K562 (cell line): ENCODE data around the gene CDHR2. TPM values are rescaled to one million over a fixed set of nuclear protein-coding genes. Genes with fewer than 3 reads are reported as not detected.

ENCODE experiments used
- DEAF1 ChIP-seq: fragments of 450-650 bp; formaldehyde crosslinking; IDR thresholded peaks from 2 replicates; pipeline ENCODE4 v1.4.0; 2020; ENCODE audit warnings: mild to moderate bottlenecking, moderate library complexity
- FOXP4 ChIP-seq: sonication (generic); formaldehyde crosslinking; IDR thresholded peaks from 2 replicates; pipeline ENCODE4 v1.8.0; 2022; ENCODE audit warnings: mild to moderate bottlenecking, missing genetic modification reagents, borderline replicate concordance
- GTF3C2 ChIP-seq: IDR thresholded peaks from 3 replicates; pipeline ENCODE4 v1.6.1; 2011; ENCODE audit warnings: borderline replicate concordance, mild to moderate bottlenecking, moderate library complexity; ENCODE audit not compliant: insufficient read length; ENCODE audit errors: extremely low read depth
- KAT8 ChIP-seq: fragments of 450-650 bp; IDR thresholded peaks from 2 replicates; pipeline ENCODE4 v1.6.1; 2016; ENCODE audit warnings: low read depth, mild to moderate bottlenecking
- KLF1 ChIP-seq: fragments of 450-650 bp; IDR thresholded peaks from 2 replicates; pipeline ENCODE4 v1.6.1; 2016; ENCODE audit warnings: missing genetic modification characterization, missing compliant biosample characterization
- MAFF ChIP-seq: IDR thresholded peaks from 2 replicates; pipeline ENCODE4 v1.6.1; 2012; ENCODE audit warnings: low read length, improper control_type of control experiment
- POLR2A ChIP-seq: fragments of 450-650 bp; conservative IDR thresholded peaks from 2 replicates; pipeline ENCODE4 v1.6.1; 2016
- RBM15 ChIP-seq: fragments of 200-400 bp; formaldehyde crosslinking; IDR thresholded peaks from 2 replicates; pipeline ENCODE4 v1.6.1; 2018; ENCODE audit warnings: mild to moderate bottlenecking, low read length, moderate library complexity; ENCODE audit not compliant: insufficient read depth
- RNF219 ChIP-seq: fragments of 250-450 bp; sonication (Bioruptor Pico); IDR thresholded peaks from 2 replicates; pipeline ENCODE4 v1.5.0; 2022; ENCODE audit warnings: mild to moderate bottlenecking
- WHSC1 ChIP-seq: IDR thresholded peaks from one replicate; pipeline ENCODE4 v1.6.1; 2012; ENCODE audit warnings: low read length, control low read depth, inconsistent platforms
- ZNF239 ChIP-seq: fragments of 250-450 bp; sonication (Bioruptor Pico); IDR thresholded peaks from 2 replicates; pipeline ENCODE4 v1.4.0; 2020; ENCODE audit warnings: mild to moderate bottlenecking
- ZNF778 ChIP-seq: fragments of 450-650 bp; formaldehyde crosslinking; IDR thresholded peaks from 2 replicates; pipeline ENCODE4 v1.4.0; 2020; ENCODE audit warnings: mild to moderate bottlenecking, moderate library complexity
- ZNF785 ChIP-seq: fragments of 250-450 bp; sonication (Bioruptor Pico); IDR thresholded peaks from 2 replicates; pipeline ENCODE4 v1.4.0; 2020; ENCODE audit warnings: mild to moderate bottlenecking
- polyA plus RNA-seq, 8 experiments: library from polyadenylated mRNA; depleted of rRNA in 4 of 8; stranded (reverse) in 5 of 8; unstranded in 3 of 8; fragments of >200 nt; fragmentation: Nextera tagmentation in 2 of 8; fragmentation: Illumina TruSeq in 1 of 8; extraction: Ambion mirVana in 2 of 8; extraction: Trizol in 1 of 8; gene quantifications; 2 replicates each; pipeline versions ENCODE4 v1.2.1 to v1.2.3, GENCODE V29; 2011 to 2014; ENCODE audit warnings: inconsistent platforms in 1 of 8, missing spikeins in 1 of 8
- total RNA-seq, 7 experiments: library from RNA; depleted of rRNA in 6 of 7; stranded (reverse); fragments of >200 nt in 6 of 7; fragmentation: Illumina TruSeq in 2 of 7; extraction: Trizol in 2 of 7; gene quantifications; 2 replicates each; pipeline versions ENCODE4 v1.2.1 to v1.2.3, GENCODE V29; 2011 to 2021; ENCODE audit warnings: low replicate concordance in 1 of 7

The CDHR2 gene
- total and polyA plus RNA-seq, 9 of the 15 experiments (the other 6 are each of a cell fraction or from before 2014, with no cell fraction given): 0.01 to 0.62 (median 0.09) TPM; not detected in 2

GRCh38 chr5:176573564-176574296 is 24.6 kb downstream of the CDHR2 start (continued):
- TF ChIP-seq GTF3C2 (no peak), POLR2A (no peak), DEAF1 (CRISPR knock-in tag) (0 out of 2 replicates have a peak, but pooled peaks have one; percentile 36), ZNF778 (CRISPR knock-in tag) (no peak), ZNF785 (CRISPR knock-in tag) (no peak), KLF1 (tag) (no peak), FOXP4 (CRISPR knock-in tag) (no peak), WHSC1 (no peak), KAT8 (no peak), ZNF239 (CRISPR knock-in tag) (no peak), RBM15 (no peak), MAFF (no peak), RNF219 (CRISPR knock-in tag) (no peak)
